Activated gamma-delta T cell treated with Interleukin-2 at 50 U/mL for 16 hours (primary cell): Measurements from ENCODE around the gene CNTLN.
"Not testable (repeated sequence)": the region's sequence is repeated elsewhere in the genome, so short reads cannot be mapped to it uniquely, and the experiment has no call there.

ENCODE experiments used
- DNase-seq: peaks from one replicate; pipeline ENCODE4 v3.0.0-alpha.2; 2020

Gene CNTLN

DNA sequence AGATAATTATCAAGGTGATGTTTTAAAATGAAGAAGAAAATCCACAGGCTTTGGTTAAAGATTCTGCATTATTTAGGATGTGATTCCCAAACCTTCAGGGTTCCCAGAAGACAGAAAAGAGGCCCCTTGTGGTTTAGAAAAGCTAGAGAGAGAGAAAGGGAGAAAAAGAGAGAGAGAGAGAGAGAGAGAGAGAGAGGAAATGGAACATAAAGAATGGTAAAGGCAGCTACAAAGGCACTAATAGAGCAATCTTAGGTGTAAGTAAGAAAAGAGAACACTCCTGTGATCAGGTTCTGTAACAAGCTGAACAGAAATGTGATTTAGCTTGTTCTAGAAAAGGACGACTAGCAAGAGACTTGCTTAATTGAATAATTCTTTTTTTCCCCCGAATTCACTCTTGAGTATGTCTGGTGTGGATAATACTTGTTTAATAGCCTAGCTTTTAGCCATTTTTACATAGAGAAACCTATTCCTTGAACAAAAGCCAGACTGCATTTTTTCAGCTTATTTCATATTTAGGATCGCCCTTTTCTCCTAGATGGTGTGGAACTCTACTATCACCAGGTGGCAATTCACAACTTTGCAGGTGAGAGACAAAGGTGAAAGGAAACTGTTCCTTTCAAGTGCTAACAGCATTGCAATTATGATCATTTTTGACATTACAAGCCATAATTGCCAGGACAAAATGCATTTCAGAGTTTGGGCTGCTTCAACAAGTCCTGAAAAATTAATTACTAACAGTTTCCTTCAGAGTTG, 386.4 kb downstream of the CNTLN start:
- no peak for DNase-seq

- not testable (repeated sequence) for DNase-seq
Observed at GRCh38 chr9:17526726-17527125, 391.9 kb downstream of the CNTLN start.

- DNase-seq = no peak
Observed at GRCh38 chr9:17528859-17529258, 394.0 kb downstream of the CNTLN start.

GRCh38 chr9:17531642-17532254, 396.9 kb downstream of the CNTLN start:
- DNase-seq = no peak

DNA sequence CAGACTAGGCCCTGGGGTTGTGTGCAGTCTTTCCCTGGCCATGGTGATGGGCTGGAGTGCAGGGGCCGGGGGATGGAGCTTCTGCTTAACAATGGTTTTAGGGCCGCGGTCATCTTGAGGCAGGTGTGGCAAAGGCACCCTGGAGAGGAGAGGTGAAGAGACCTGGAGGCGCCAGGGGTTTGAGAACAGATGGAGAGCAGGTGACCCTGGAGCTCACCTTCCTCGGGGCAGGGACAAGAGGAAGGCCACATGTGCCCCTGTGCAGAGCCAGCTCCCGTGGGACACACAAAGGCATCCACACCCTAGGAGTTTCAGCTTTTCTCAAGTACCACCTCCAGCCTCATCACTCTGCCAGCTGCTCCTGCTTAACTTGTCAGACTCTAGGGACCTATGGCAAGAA, 397.6 kb downstream of the CNTLN start:
- DNase-seq = no peak

- DNase-seq = no peak
Observed at GRCh38 chr9:17535176-17535575, 400.3 kb downstream of the CNTLN start.

DNA sequence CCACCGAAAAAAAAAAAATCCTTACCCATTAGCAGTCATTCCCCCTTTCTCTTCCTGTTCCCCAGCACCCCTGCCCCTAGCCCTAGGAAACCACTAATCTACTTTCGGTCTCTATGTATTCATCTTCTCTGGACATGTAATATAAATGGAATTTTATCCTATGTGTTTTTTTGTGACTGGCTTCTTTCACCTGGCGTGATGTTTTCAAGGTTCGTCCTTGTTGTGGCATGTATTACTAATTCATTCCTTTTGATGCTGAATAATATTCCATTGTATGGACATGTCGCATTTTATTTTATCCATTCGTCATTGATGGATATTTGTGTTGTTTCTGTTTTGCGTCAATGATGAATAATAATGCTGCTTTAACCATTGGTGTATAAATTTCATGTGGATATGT, 401.2 kb downstream of the CNTLN start:
- no peak for DNase-seq

DNA sequence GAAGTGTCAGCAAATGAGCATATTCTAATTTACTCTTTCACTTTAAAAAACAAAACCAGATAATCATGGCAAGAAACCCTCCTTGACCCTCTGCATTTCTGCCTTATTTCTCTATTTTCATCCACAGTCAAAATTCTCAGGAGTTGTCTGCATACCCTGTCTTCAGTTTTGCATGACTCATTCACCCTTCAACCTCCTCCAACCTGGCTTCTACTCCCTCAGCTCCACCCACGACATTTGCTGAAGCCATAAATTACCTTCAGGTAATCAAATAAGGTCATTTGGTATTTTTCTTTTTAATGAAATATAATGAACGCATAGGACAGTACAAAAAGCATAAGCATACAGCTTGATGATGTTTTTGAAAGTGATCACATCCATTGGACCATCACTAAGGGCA, 416.2 kb downstream of the CNTLN start:
- DNase-seq = no peak
